ENCODE data around the gene PTPRQ.

DNA sequence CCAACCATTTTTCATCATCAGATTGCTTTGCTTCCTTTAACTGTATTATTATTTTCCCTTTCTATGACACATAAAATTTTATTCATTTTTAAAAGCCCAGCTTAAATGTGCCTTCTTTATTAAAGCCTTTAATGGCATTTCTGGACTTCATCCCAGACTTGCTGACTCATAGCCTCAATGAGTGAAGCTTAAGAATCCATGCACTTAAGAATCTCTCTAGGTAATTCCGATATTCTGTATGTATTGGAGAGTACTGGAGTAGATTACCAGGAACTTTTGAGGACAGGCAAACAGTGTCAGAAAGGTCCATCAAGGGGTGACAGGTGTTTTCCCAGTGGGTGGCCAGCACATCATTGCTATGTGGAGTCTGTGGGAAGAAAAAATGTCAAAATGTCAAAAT is 107.9 kb downstream of the PTPRQ start:
- TF ChIP-seq, protein P1, sequence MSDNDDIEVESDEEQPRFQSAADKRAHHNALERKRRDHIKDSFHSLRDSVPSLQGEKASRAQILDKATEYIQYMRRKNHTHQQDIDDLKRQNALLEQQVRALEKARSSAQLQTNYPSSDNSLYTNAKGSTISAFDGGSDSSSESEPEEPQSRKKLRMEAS (CRISPR knock-in tag; IDR thresholded peaks at IDR 0.05): no peak
- TF ChIP-seq, protein P2, sequence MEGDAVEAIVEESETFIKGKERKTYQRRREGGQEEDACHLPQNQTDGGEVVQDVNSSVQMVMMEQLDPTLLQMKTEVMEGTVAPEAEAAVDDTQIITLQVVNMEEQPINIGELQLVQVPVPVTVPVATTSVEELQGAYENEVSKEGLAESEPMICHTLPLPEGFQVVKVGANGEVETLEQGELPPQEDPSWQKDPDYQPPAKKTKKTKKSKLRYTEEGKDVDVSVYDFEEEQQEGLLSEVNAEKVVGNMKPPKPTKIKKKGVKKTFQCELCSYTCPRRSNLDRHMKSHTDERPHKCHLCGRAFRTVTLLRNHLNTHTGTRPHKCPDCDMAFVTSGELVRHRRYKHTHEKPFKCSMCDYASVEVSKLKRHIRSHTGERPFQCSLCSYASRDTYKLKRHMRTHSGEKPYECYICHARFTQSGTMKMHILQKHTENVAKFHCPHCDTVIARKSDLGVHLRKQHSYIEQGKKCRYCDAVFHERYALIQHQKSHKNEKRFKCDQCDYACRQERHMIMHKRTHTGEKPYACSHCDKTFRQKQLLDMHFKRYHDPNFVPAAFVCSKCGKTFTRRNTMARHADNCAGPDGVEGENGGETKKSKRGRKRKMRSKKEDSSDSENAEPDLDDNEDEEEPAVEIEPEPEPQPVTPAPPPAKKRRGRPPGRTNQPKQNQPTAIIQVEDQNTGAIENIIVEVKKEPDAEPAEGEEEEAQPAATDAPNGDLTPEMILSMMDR (IDR thresholded peaks at IDR 0.05): no peak
- TF ChIP-seq ETV6 (CRISPR knock-in tag; IDR thresholded peaks at IDR 0.05): no peak
- TF ChIP-seq, protein P3, sequence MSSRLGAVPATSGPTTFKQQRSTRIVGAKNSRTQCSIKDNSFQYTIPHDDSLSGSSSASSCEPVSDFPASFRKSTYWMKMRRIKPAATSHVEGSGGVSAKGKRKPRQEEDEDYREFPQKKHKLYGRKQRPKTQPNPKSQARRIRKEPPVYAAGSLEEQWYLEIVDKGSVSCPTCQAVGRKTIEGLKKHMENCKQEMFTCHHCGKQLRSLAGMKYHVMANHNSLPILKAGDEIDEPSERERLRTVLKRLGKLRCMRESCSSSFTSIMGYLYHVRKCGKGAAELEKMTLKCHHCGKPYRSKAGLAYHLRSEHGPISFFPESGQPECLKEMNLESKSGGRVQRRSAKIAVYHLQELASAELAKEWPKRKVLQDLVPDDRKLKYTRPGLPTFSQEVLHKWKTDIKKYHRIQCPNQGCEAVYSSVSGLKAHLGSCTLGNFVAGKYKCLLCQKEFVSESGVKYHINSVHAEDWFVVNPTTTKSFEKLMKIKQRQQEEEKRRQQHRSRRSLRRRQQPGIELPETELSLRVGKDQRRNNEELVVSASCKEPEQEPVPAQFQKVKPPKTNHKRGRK (CRISPR knock-in tag; IDR thresholded peaks at IDR 0.05; ENCODE audit: borderline replicate concordance): no peak
- no peak for TF ChIP-seq JUN (CRISPR knock-in tag; IDR thresholded peaks at IDR 0.05)
- no peak for TF ChIP-seq RELA (CRISPR knock-in tag; IDR thresholded peaks at IDR 0.05; ENCODE audit: borderline replicate concordance)
- TF ChIP-seq ZNF232 (CRISPR knock-in tag; IDR thresholded peaks at IDR 0.05): no peak
- TF ChIP-seq ZNF121 (CRISPR knock-in tag; IDR thresholded peaks at IDR 0.05): no peak
- TF ChIP-seq CREM (CRISPR knock-in tag; IDR thresholded peaks at IDR 0.05): no peak
- TF ChIP-seq TEAD4 (CRISPR knock-in tag; IDR thresholded peaks at IDR 0.05): no peak
- TF ChIP-seq, protein P4, sequence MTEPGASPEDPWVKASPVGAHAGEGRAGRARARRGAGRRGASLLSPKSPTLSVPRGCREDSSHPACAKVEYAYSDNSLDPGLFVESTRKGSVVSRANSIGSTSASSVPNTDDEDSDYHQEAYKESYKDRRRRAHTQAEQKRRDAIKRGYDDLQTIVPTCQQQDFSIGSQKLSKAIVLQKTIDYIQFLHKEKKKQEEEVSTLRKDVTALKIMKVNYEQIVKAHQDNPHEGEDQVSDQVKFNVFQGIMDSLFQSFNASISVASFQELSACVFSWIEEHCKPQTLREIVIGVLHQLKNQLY (CRISPR knock-in tag; IDR thresholded peaks at IDR 0.05): no peak
